HepG2 (cell line): Measurements from ENCODE around the gene NDUFB6. TPM values are rescaled to one million over a fixed set of nuclear protein-coding genes. Genes with fewer than 3 reads are reported as not detected.

Source experiments
- ATAC-seq: fragments of 200-7000 bp; cut with Tn5 transposase; 3 replicates; pipeline ENCODE4 v1.9.1; 2020; ENCODE audit warnings: mild to moderate bottlenecking, moderate library complexity
- BruUV-seq: library from RNA; stranded (reverse); fragments of 400-500 nt; replicated peaks from 2 replicates; lab custom pipeline; 2021; lab: Mats Ljungman, UMichigan
- CTCF ChIA-PET: fragments of 300-600 bp; formaldehyde crosslinking; extraction: SDS; loops from one replicate; lab custom pipeline; 2021; ENCODE audit warnings: low total read pairs, inconsistent platforms, low intra/inter-chr PET ratio; lab: Yijun Ruan, JAX
- POLR2A ChIA-PET: fragments of 350-600 bp; sonication (Branson Sonifier 250); formaldehyde crosslinking; loops from one replicate; lab custom pipeline; 2020; ENCODE audit warnings: antibody characterized with exemption, inconsistent platforms; lab: Yijun Ruan, JAX
- DNase-seq: peaks from one replicate; pipeline ENCODE4 v3.0.0-alpha.2; 2015; ENCODE audit warnings: low spot score
- FAIRE-seq: peaks from 3 replicates; lab custom pipeline; 2011; peaks lifted over from hg19 to GRCh38; lab: Jason Lieb, UNC
- H2AFZ ChIP-seq: one replicate; pipeline ENCODE4 v1.6.1; 2011; ENCODE audit warnings: low read length, inconsistent platforms
- H3K27ac ChIP-seq: fragments of 300-600 bp; 3 replicates; pipeline ENCODE4 v1.8.0; 2011; ENCODE audit warnings: mixed run types, mild to moderate bottlenecking, mixed read lengths, low read length, inconsistent platforms; ENCODE audit not compliant: insufficient read depth; ENCODE audit errors: extremely low read length
- H3K27me3 ChIP-seq, 2 experiments: fragments of 200-600 bp in 1 of 2; 2 replicates in 1 of 2; 3 replicates in 1 of 2; pipeline versions ENCODE4 v1.6.0 to v1.8.0; 2011; ENCODE audit warnings: low read length in 2 of 2, mild to moderate bottlenecking in 2 of 2, moderate library complexity in 2 of 2, inconsistent platforms in 1 of 2; ENCODE audit not compliant: insufficient read depth in 2 of 2, control insufficient read depth in 1 of 2
- H3K36me3 ChIP-seq, 2 experiments: fragments of 200-600 bp in 1 of 2; replicated peaks in 1 of 2; 2 replicates in 1 of 2; 3 replicates in 1 of 2; pipeline versions ENCODE4 v1.5.1 to v1.8.0; 2011; ENCODE audit warnings: low read length in 2 of 2, inconsistent platforms in 1 of 2; ENCODE audit not compliant: insufficient read depth in 2 of 2, control insufficient read depth in 1 of 2
- H3K4me1 ChIP-seq: 2 replicates; pipeline ENCODE4 v1.5.1; 2012; ENCODE audit warnings: low read length, inconsistent platforms; ENCODE audit not compliant: insufficient read depth
- H3K4me2 ChIP-seq: 2 replicates; pipeline ENCODE4 v1.6.0; 2011; ENCODE audit warnings: low read depth, low read length, inconsistent platforms
- H3K4me3 ChIP-seq, 3 experiments: fragments of 200-600 bp in 1 of 3; sonication (generic), shearing (Covaris generic) in 1 of 3; replicated peaks in 1 of 3; 2 replicates each; pipeline ENCODE4 v1.5.1; 2011 to 2016; ENCODE audit warnings: low read length in 3 of 3, inconsistent platforms in 2 of 3, low read depth in 2 of 3, mild to moderate bottlenecking in 2 of 3, control low read depth in 1 of 3, mixed read lengths in 1 of 3; ENCODE audit not compliant: insufficient read depth in 1 of 3
- H3K79me2 ChIP-seq: one replicate; pipeline ENCODE4 v1.6.1; 2011; ENCODE audit warnings: low read length, inconsistent platforms; ENCODE audit not compliant: insufficient read depth
- H3K9ac ChIP-seq: 2 replicates; pipeline ENCODE4 v1.6.0; 2011; ENCODE audit warnings: mild to moderate bottlenecking, low read depth, low read length, inconsistent platforms; ENCODE audit not compliant: insufficient read depth
- H3K9me3 ChIP-seq: 2 replicates; pipeline ENCODE4 v1.5.1; 2012; ENCODE audit warnings: mild to moderate bottlenecking, low read length
- H4K20me1 ChIP-seq: 2 replicates; pipeline ENCODE4 v1.6.0; 2011; ENCODE audit warnings: inconsistent platforms, mild to moderate bottlenecking, low read length, moderate library complexity; ENCODE audit not compliant: insufficient read depth
- CENPT ChIP-seq: sonication (generic); formaldehyde crosslinking; IDR thresholded peaks from 2 replicates; pipeline ENCODE4 v1.8.0; 2022; ENCODE audit warnings: low read depth, mild to moderate bottlenecking, moderate library complexity, missing genetic modification reagents
- LCORL ChIP-seq, 2 experiments: fragments of 450-650 bp in 1 of 2; sonication (generic) in 1 of 2; formaldehyde crosslinking in 1 of 2; IDR thresholded peaks; 2 replicates each; pipeline versions ENCODE4 v1.5.0 to v1.6.1; 2017 to 2020; ENCODE audit warnings: antibody characterized with exemption in 1 of 2, missing genetic modification reagents in 1 of 2
- MAF1 ChIP-seq: sonication (generic); formaldehyde crosslinking; IDR thresholded peaks from 2 replicates; pipeline ENCODE4 v1.5.0; 2020; ENCODE audit warnings: missing genetic modification reagents, borderline replicate concordance
- MEF2D ChIP-seq: sonication (generic); formaldehyde crosslinking; IDR thresholded peaks from 2 replicates; pipeline ENCODE4 v1.5.1; 2020; ENCODE audit warnings: mild to moderate bottlenecking, missing genetic modification reagents
- MTF2 ChIP-seq: sonication (generic); formaldehyde crosslinking; IDR thresholded peaks from 2 replicates; pipeline ENCODE4 v1.5.0; 2020; ENCODE audit warnings: missing genetic modification reagents, borderline replicate concordance
- PITX1 ChIP-seq: sonication (generic); formaldehyde crosslinking; IDR thresholded peaks from 2 replicates; pipeline ENCODE4 v1.5.1; 2020; ENCODE audit warnings: mild to moderate bottlenecking, missing genetic modification reagents
- RFXAP ChIP-seq: sonication (generic); formaldehyde crosslinking; IDR thresholded peaks from 2 replicates; pipeline ENCODE4 v1.4.0; 2020; ENCODE audit warnings: missing genetic modification reagents, borderline replicate concordance
- SMC3 ChIP-seq: IDR thresholded peaks from 2 replicates; pipeline ENCODE4 v1.6.1; 2011; ENCODE audit warnings: low read length, improper control_type of control experiment
- SPEN ChIP-seq: sonication (generic); formaldehyde crosslinking; IDR thresholded peaks from 2 replicates; pipeline ENCODE4 v1.5.1; 2020; ENCODE audit warnings: low read depth, mild to moderate bottlenecking, missing genetic modification reagents
- THAP7 ChIP-seq: sonication (generic); formaldehyde crosslinking; IDR thresholded peaks from 2 replicates; pipeline ENCODE4 v1.8.1; 2023; ENCODE audit warnings: mild to moderate bottlenecking, missing genetic modification reagents
- ZBTB39 ChIP-seq: sonication (generic); formaldehyde crosslinking; IDR thresholded peaks from 2 replicates; pipeline ENCODE4 v1.5.0; 2020; ENCODE audit warnings: missing genetic modification reagents
- WGBS: methylation state at CpG from one replicate; pipeline ENCODE4 v1.1.6; 2017; ENCODE audit warnings: low lambda C conversion rate; 5-methylcytosine and 5-hydroxymethylcytosine counted together
- in situ Hi-C: cut with HindIII; loops from 2 replicates; pipeline ENCODE4 v1.10.0; 2017; ENCODE audit warnings: low pct_unique_long_range_greater_than_20kb; ENCODE audit not compliant: extremely low pct_ligation_motif_present
- intact Hi-C: fragments of 100-400 bp; cut with micrococcal nuclease; formaldehyde crosslinking; loops from one replicate; pipeline ENCODE4 v1.10.0; 2022; ENCODE audit not compliant: unreplicated experiment
- polyA plus RNA-seq, 8 experiments: library from polyadenylated mRNA; depleted of rRNA in 3 of 8; stranded (reverse) in 7 of 8; unstranded in 1 of 8; fragments of >200 nt; fragmentation: Illumina TruSeq in 4 of 8; extraction: Trizol in 4 of 8; gene quantifications; 2 replicates each; pipeline versions ENCODE4 v1.2.1 to v1.2.3, GENCODE V29; 2011 to 2016; ENCODE audit warnings: low read depth in 4 of 8, missing spikeins in 1 of 8, mixed read lengths in 1 of 8; ENCODE audit not compliant: insufficient read depth in 1 of 8
- total RNA-seq, 5 experiments: library from RNA; depleted of rRNA; stranded (reverse); fragments of >200 nt; fragmentation: Illumina TruSeq; extraction: Trizol; gene quantifications; 2 replicates each; pipeline ENCODE4 v1.2.3, GENCODE V29; 2016; ENCODE audit warnings: low read depth in 1 of 5
- TF ChIP-seq, protein P1 (sequence below): sonication (generic); formaldehyde crosslinking; IDR thresholded peaks from 2 replicates; pipeline ENCODE4 v1.5.1; 2020; ENCODE audit warnings: mild to moderate bottlenecking, missing genetic modification reagents, moderate library complexity
- TF ChIP-seq, protein P2 (sequence below): IDR thresholded peaks from 2 replicates; pipeline ENCODE4 v1.6.1; 2016; ENCODE audit warnings: missing biosample characterization, missing genetic modification reagents, low read depth

Gene NDUFB6
- total and polyA plus RNA-seq, 2 of the 13 experiments (the other 11 are each of a cell fraction or from before 2014, with no cell fraction given): 31.2 to 81.9 TPM

DNA sequence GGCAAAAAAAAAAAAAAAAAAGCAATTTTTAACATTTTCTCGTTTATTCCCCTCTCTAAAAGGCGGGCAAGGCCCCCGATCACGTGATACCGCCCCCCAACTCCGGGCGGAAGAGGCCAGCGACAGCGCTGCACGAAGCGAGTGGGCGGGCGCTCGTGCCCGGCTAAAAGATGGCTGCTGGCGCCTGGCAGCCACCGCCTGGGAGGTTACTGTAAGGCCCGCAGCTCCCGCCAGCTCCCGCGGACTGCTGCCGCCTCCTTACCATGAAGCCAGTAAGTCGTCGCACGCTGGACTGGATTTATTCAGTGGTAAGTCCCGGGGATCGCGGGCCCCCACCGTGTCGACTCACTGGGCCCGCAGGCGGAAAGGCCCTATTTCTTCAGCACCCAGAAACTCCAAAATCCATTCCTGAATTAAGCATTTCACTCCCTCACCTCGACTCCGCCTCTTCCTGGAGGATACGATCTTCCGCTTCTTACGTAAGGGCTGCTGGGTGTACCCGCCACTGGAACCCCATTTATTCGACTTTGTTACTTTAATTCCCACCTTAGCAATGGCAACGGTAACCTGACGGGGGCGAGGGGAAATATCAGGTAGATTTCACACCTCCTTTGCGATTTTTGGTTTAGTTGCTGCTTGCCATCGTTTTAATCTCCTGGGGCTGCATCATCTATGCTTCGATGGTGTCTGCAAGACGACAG is 20.6 kb downstream of the NDUFB6 start, which contains the start of the genes SMIM27 and TOPORS:
SMIM27 (plus strand) TSS at position 156 of the 701 bp plus-strand sequence; CDS start at position 264, 108 bp downstream.
TOPORS (minus strand) TSS at position 415 of the 701 bp plus-strand sequence; CDS start at position 265, 150 bp downstream.
- Histone ChIP-seq H3K9me3 (no peaks in the 10 kb centered on the region), H3K27me3 (no peaks in the 10 kb centered on the region; a peak in 1 of 5 replicates), H3K9ac (peak within 1 kb of the TSS; percentile 92), H3K4me1 (peaks cover 34% of the 10 kb centered on the region), H3K4me3 (peak within 1 kb of the TSS; percentile 89 to 91 (median 90)), H3K4me2 (peak within 1 kb of the TSS; percentile 84), H4K20me1 (peaks cover 23% of the 10 kb centered on the region), H2AFZ (peak within 1 kb of the TSS; percentile 87), H3K79me2 (peaks cover 47% of the 10 kb centered on the region), H3K36me3 (no peaks in the 10 kb centered on the region), H3K27ac (peak within 1 kb of the TSS; percentile 96)
- ChIA-PET CTCF (no interaction called here), POLR2A (interaction anchor here (1.2 to 3.6 kb wide), 4 partner anchors 21 to 472 kb away, joined by 3 to 43 read pairs (median 33); partner anchors contain the start of genes ACO1, NDUFB6 and RIGI)
- TSS peak; percentile 78 for BruUV-seq
- FAIRE-seq: peak; percentile 69
- intact Hi-C loops (no loop called here), in situ Hi-C loops (no loop called here)
- peak; percentile 85 for DNase-seq
- peak; percentile 85 for ATAC-seq
- WGBS: 1% methylated on average over 30 of the region's 46 CpGs
- peak; percentile 71; the same call in 1 of the 2 replicates for TF ChIP-seq PITX1 (CRISPR knock-in tag)
- TF ChIP-seq THAP7 (CRISPR knock-in tag): no peak
- no peak for TF ChIP-seq LCORL (IDR thresholded peaks at IDR 0.05)
- TF ChIP-seq LCORL (CRISPR knock-in tag; IDR thresholded peaks at IDR 0.05): no peak
- TF ChIP-seq MAF1 (CRISPR knock-in tag): no peak
- TF ChIP-seq SPEN (CRISPR knock-in tag): peak; percentile 78
- 0 out of 2 replicates have a peak, but pooled peaks have one; percentile 68 for TF ChIP-seq MEF2D
- TF ChIP-seq, protein P1, sequence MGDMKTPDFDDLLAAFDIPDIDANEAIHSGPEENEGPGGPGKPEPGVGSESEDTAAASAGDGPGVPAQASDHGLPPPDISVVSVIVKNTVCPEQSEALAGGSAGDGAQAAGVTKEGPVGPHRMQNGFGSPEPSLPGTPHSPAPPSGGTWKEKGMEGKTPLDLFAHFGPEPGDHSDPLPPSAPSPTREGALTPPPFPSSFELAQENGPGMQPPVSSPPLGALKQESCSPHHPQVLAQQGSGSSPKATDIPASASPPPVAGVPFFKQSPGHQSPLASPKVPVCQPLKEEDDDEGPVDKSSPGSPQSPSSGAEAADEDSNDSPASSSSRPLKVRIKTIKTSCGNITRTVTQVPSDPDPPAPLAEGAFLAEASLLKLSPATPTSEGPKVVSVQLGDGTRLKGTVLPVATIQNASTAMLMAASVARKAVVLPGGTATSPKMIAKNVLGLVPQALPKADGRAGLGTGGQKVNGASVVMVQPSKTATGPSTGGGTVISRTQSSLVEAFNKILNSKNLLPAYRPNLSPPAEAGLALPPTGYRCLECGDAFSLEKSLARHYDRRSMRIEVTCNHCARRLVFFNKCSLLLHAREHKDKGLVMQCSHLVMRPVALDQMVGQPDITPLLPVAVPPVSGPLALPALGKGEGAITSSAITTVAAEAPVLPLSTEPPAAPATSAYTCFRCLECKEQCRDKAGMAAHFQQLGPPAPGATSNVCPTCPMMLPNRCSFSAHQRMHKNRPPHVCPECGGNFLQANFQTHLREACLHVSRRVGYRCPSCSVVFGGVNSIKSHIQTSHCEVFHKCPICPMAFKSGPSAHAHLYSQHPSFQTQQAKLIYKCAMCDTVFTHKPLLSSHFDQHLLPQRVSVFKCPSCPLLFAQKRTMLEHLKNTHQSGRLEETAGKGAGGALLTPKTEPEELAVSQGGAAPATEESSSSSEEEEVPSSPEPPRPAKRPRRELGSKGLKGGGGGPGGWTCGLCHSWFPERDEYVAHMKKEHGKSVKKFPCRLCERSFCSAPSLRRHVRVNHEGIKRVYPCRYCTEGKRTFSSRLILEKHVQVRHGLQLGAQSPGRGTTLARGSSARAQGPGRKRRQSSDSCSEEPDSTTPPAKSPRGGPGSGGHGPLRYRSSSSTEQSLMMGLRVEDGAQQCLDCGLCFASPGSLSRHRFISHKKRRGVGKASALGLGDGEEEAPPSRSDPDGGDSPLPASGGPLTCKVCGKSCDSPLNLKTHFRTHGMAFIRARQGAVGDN (CRISPR knock-in tag): peak; percentile 83
- no peak for TF ChIP-seq SMC3
- TF ChIP-seq, protein P2, sequence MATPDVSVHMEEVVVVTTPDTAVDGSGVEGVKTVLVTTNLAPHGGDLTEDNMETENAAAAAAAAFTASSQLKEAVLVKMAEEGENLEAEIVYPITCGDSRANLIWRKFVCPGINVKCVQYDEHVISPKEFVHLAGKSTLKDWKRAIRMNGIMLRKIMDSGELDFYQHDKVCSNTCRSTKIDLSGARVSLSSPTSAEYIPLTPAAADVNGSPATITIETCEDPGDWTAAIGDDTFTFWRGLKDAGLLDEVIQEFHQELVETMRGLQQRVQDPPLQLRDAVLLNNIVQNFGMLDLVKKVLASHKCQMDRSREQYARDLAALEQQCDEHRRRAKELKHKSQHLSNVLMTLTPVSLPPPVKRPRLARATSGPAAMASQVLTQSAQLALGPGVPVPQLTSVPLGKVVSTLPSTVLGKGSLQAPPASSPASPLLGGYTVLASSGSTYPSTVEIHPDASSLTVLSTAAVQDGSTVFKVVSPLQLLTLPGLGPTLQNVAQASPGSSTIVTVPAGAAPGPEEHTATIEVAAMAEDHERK (CRISPR knock-in tag): no peak
- peak; percentile 76; the same call in 1 of the 2 replicates for TF ChIP-seq RFXAP (CRISPR knock-in tag)
- TF ChIP-seq MTF2 (CRISPR knock-in tag): no peak
- TF ChIP-seq CENPT (CRISPR knock-in tag): no peak
- TF ChIP-seq ZBTB39 (CRISPR knock-in tag): no peak
